Kidney (tissue), 14 donors: Measurements from ENCODE around the gene TP53I11. TPM values are rescaled to one million over a fixed set of nuclear protein-coding genes. Genes with fewer than 3 reads are reported as not detected.

Source experiments
- DNase-seq, 5 donors: peaks; one replicate each; pipeline ENCODE4 v3.0.0-alpha.2; 2013 to 2020
- FAIRE-seq: peaks from 2 replicates; lab custom pipeline; 2012; peaks lifted over from hg19 to GRCh38; lab: Jason Lieb, UNC
- H3K27ac ChIP-seq, 2 donors: one replicate each; pipeline ENCODE4 v1.7.0; 2013; ENCODE audit warnings: low read depth in 2 of 2, low read length in 2 of 2, inconsistent platforms in 1 of 2
- H3K27me3 ChIP-seq: one replicate; pipeline ENCODE4 v1.7.1; 2013; ENCODE audit warnings: low read length, inconsistent platforms; ENCODE audit not compliant: control insufficient read depth, insufficient read depth
- H3K36me3 ChIP-seq, 3 donors: one replicate each; pipeline versions ENCODE4 v1.7.0 to v1.7.1; 2013; ENCODE audit warnings: low read length in 3 of 3, control low read depth in 1 of 3, inconsistent platforms in 1 of 3; ENCODE audit not compliant: insufficient read depth in 3 of 3, control insufficient read depth in 2 of 3
- H3K4me1 ChIP-seq, 3 donors: one replicate each; pipeline versions ENCODE4 v1.7.0 to v1.7.1; 2013; ENCODE audit warnings: low read length in 3 of 3, inconsistent platforms in 1 of 3, low read depth in 1 of 3; ENCODE audit not compliant: control insufficient read depth in 2 of 3, insufficient read depth in 2 of 3
- H3K4me3 ChIP-seq, 3 donors: one replicate each; pipeline versions ENCODE4 v1.7.0 to v1.8.1; 2013; ENCODE audit warnings: low read length in 3 of 3, control low read depth in 1 of 3, inconsistent platforms in 1 of 3
- H3K9ac ChIP-seq, 3 donors: one replicate each; pipeline versions ENCODE4 v1.7.0 to v1.7.1; 2013; ENCODE audit warnings: low read length in 3 of 3, control low read depth in 1 of 3, inconsistent platforms in 1 of 3
- H3K9me3 ChIP-seq, 3 donors: one replicate each; pipeline versions ENCODE4 v1.7.0 to v1.7.1; 2013; ENCODE audit warnings: low read length in 3 of 3, control low read depth in 1 of 3, inconsistent platforms in 1 of 3; ENCODE audit not compliant: control insufficient read depth in 2 of 3, insufficient read depth in 1 of 3
- intact Hi-C: fragments of 100-400 bp; cut with DNase I; formaldehyde crosslinking; loops from one replicate; pipeline ENCODE4 v1.11.1; 2022
- polyA plus RNA-seq: library from polyadenylated mRNA; stranded (reverse); fragments of 350-450 nt; fragmentation: Illumina TruSeq; extraction: RNeasy Lipid Tissue Mini Kit (QIAGEN cat#74804); gene quantifications from one replicate; pipeline ENCODE4 v1.2.3, GENCODE V29; 2014; ENCODE audit warnings: low read depth, low replicate concordance; ENCODE audit not compliant: insufficient read depth
- total RNA-seq: library from RNA; stranded (reverse); fragmentation: NEBNext Ultra II Directional; extraction: Animal tissue kit (Norgen Biotek cat#: 25700); gene quantifications from one replicate; pipeline ENCODE4 v1.2.1, GENCODE V29; 2021
- TF ChIP-seq, protein P1 (sequence below): IDR thresholded peaks from 3 replicates; pipeline ENCODE4 v1.5.1; 2012; ENCODE audit warnings: mild to moderate bottlenecking, moderate library complexity, borderline replicate concordance; ENCODE audit not compliant: insufficient read depth; ENCODE audit errors: extremely low read depth
- donor health status: control.
- donor health status: control.
- donor health status: control.
- donor health status: control.
- donor health status: control.
- donor health status: DM: yes; HTN: yes; CAD: no.
- donor health status: Normal renal cell carcinoma (clear cell type).

The TP53I11 gene
- total and polyA plus RNA-seq, 2 donors from 2014 or later: 25.7 to 35.3 TPM

DNA sequence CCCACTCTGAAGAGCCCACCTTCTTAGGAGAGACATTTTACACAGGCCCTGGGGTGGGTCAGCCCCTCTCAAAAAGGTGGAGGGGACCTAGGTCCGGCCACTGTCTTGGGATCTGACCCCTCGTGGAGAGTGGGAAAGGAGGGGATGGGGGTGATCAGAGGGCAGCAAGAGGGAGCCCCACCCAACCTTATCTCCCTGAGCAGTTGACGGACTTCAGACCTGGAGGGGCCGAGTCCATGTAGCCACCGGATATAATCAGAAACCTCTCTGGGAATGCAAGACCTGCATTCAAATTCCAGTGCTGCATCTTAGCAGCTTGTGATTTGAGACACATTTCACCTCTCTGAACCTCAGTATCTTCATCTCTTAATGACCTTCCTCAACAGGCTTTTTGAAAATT lies 44.0 kb downstream of the TP53I11 start:
- H3K4me3 ChIP-seq: no peak overlapping the region
- no peaks in the 10 kb centered on the region for H3K9me3 ChIP-seq
- no peak for FAIRE-seq
- H3K4me1 ChIP-seq: peaks cover 0 to 3% (median 0%) of the 10 kb centered on the region in 3 donors
- H3K27me3 ChIP-seq: no peaks in the 10 kb centered on the region
- H3K27ac ChIP-seq: no peak overlapping the region
- no peak for DNase-seq
- TF ChIP-seq, protein P1, sequence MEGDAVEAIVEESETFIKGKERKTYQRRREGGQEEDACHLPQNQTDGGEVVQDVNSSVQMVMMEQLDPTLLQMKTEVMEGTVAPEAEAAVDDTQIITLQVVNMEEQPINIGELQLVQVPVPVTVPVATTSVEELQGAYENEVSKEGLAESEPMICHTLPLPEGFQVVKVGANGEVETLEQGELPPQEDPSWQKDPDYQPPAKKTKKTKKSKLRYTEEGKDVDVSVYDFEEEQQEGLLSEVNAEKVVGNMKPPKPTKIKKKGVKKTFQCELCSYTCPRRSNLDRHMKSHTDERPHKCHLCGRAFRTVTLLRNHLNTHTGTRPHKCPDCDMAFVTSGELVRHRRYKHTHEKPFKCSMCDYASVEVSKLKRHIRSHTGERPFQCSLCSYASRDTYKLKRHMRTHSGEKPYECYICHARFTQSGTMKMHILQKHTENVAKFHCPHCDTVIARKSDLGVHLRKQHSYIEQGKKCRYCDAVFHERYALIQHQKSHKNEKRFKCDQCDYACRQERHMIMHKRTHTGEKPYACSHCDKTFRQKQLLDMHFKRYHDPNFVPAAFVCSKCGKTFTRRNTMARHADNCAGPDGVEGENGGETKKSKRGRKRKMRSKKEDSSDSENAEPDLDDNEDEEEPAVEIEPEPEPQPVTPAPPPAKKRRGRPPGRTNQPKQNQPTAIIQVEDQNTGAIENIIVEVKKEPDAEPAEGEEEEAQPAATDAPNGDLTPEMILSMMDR: no peak
- H3K36me3 ChIP-seq: no peaks in the 10 kb centered on the region
- no peak overlapping the region for H3K9ac ChIP-seq
- intact Hi-C loops: loop anchor here (10.0 kb wide), 1 partner anchor 352 kb away; no protein-coding TSS in a partner anchor

DNA sequence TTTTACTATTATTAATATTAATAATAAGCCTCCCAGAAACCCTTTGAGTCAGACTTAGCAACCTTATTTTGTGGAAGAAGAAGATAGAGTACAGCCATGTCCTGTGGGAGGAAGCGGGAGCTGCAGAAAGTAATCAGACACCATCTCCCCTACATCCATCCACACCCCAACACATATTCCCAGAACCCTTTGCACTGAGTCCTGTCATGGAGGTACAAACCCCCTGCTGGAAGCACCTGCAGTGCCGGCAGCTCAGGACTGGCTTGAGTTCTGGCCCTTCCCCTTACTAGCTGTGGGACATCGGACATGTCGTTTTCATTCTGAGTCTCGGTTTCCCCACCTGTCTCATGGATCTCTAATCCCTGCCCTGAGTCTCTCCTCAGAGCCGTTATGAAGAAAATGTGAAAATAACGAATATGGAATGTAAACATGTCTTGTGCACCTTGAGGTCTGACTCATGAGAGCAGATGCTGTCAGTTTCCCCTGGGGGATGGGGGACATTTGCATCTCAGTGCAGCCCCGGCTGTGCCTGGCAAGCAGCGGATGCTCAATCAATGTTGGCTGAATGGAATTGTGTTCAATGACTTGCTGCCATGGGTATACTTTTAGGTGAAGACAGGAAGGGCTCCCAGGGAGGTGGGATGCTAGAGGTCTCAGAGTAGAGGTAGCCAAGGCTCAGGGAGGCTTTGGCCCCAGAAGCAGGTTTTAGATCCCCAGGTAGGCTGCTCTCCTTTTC lies 45.4 kb downstream of the TP53I11 start:
- Histone ChIP-seq H3K9me3 (no peaks in the 10 kb centered on the region), H3K27ac (no peak overlapping the region), H3K9ac (no peak overlapping the region), H3K27me3 (no peaks in the 10 kb centered on the region), H3K36me3 (no peaks in the 10 kb centered on the region), H3K4me3 (no peak overlapping the region), H3K4me1 (no peaks in the 10 kb centered on the region)
- intact Hi-C loops: loop anchor here (10.0 kb wide), 1 partner anchor 350 kb away; no protein-coding TSS in a partner anchor
- TF ChIP-seq, protein P1: no peak
- DNase-seq (no peak), FAIRE-seq (no peak)

DNA sequence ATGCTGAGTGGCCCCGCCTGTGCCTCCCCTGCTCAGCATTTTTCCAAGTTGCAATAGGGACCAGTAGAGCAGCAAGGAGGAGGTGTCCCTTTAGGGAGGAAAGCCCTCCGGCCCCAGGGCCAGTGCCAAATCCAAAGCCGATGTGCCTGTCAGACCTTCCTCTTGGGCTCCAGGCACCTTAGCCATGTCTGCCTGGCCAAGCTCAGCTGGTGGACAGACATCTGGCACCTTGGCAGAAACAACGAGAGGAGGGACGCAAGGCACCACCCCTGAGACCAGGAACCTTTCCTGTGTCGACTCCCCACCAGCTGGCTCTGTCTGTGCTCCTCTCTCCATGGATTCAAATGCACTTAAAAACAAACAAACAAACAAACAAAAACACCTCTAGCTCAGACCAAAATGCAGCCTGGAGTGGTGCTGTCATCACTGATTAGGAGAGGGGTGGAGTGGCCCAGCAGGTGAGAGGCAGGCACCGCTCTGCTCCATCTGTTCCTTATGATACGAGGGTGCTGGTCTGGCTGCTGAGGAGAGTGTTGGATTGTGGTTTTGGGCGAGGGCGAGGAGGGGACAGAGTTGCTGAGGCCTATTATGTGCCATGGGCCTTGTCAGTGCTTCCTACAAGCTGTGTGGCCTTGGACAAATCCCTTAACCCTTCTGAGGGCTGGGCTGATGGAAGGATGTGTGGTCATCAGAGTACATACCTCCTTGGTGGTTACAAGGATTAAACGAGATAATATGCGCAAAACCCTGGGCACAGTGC lies 46.2 kb downstream of the TP53I11 start:
- H3K27ac ChIP-seq: no peak overlapping the region
- H3K36me3 ChIP-seq: no peaks in the 10 kb centered on the region
- H3K4me3 ChIP-seq: no peak overlapping the region
- FAIRE-seq (no peak), DNase-seq (no peak)
- no peaks in the 10 kb centered on the region for H3K4me1 ChIP-seq
- TF ChIP-seq, protein P1: no peak
- intact Hi-C loops: loop anchor here (10.0 kb wide), 1 partner anchor 350 kb away; no protein-coding TSS in a partner anchor
- H3K9me3 ChIP-seq: no peaks in the 10 kb centered on the region
- no peaks in the 10 kb centered on the region for H3K27me3 ChIP-seq
- no peak overlapping the region for H3K9ac ChIP-seq
